ENCODE data around the gene ITGA6.

DNA sequence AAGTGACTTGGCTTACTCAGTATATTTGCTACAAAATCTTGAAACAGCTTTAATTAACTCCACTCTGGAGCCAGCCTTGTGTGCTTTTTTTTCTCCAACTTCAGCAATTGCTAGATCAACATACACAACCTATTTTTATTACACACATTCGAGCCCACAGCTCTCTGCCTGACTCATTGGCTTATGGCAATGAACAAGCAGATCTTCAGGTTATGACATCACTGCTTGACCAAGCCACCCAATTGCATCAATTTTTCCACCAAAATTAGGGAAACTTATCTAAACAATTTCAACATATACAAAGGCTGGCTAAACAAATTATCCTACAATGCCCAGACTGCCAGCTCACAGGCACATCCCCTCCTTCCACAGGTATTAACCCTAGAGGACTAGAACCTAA, 88.9 kb downstream of the ITGA6 start:
- no peak for TF ChIP-seq POLR2A (IDR thresholded peaks at IDR 0.05; ENCODE audit: low read length)
- no peak for TF ChIP-seq GATA1 (IDR thresholded peaks at IDR 0.05; ENCODE audit: low read depth, low read length)

All from erythroblast (primary cell).